ENCODE data around the gene RNF175.

DNA sequence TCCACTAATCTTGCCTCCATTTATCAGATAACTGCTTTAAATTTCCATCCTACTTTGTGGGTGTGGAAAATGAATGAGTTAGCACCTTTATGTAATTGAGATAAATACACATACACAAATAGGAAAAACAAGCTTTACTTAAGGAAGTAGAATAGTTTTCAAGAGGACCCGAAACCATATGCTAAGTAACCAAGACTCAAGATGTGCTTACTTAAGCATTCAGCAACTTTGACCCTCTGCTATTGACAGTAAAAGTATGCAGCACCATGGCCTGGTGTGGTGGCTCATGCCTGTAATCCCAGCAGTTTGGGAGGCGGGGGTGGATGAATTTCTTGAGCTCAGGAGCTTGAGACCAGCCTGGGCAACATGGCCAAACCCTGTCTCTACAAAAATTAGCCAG is 29.9 kb downstream of the RNF175 start:
- TF ChIP-seq CTCF (IDR thresholded peaks at IDR 0.05) (no peak), POLR2A (IDR thresholded peaks at IDR 0.05) (no peak)
